ENCODE measurements around the gene CHST14.

The CHST14 gene

DNA sequence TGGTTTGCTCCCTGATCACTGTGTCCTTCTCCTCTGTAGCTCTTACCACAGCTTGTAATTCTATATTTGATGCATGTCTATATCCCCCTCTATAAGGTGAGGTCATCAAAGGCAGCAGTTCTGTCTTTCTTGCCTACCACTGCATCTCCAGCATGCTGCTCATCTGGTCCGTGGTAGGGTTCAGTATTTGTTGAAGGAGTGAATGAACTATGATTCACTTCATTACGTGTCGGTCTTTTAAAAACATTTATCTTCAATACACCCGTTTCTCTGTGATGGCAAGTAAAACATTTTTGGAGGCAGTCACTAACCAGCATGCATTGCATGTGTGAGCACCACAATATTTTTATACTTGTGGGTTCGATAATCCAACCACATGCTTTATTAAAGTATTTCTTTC is 27.6 kb downstream of the CHST14 start:
- DNase-seq, result no peak

DNA sequence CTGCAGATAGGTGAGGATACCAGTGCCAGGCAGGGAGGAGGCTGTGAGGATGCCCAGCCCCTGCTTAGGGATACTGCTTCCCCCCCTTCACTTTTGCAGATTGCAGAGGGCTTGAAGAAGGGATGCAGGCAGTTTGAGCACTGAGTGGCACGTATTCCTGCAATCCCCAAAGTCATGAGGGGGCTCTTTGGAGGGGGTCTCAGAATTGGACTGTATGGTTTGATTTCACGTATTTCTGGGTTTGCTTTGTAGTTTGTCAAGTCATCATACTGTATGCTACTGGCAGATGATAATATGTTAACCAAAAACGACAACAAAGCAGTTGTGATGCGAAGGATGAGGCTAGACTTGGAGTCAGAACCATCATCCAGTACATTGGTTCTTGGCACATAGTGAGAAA is 28.1 kb downstream of the CHST14 start:
- no peak for DNase-seq

GRCh38 chr15:40499931-40500330 is 29.1 kb downstream of the CHST14 start:
- no peak for DNase-seq

GRCh38 chr15:40500568-40501330 is 30.0 kb downstream of the CHST14 start:
- no peak for DNase-seq

DNA sequence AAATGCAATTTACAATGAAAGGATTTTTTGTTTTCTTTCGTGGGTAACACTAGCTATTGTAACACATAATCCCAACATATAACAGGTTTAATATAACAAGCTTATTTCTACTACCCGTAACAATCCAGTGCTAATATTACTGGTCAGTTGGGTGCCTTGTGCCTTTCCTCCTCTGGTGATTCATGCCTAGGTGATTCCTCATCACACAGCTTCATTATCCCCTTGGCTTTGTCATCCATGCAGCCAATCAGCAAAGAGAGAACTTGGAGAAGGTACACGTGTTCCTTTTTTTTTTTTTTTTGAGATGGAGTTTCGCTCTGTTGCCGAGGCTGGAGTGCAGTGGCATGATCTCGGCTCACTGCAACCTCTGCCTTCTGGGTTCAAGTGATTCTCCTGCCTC is 30.7 kb downstream of the CHST14 start:
- DNase-seq, result no peak

GRCh38 chr15:40506964-40507571 is 36.3 kb downstream of the CHST14 start:
- peak; percentile 57 to 62 for DNase-seq

GRCh38 chr15:40508216-40508615 is 37.4 kb downstream of the CHST14 start:
- no peak for DNase-seq

GRCh38 chr15:40510201-40510600 is 39.4 kb downstream of the CHST14 start:
- no peak for DNase-seq

GRCh38 chr15:40511093-40511471 is 40.3 kb downstream of the CHST14 start:
- no peak for DNase-seq

DNA sequence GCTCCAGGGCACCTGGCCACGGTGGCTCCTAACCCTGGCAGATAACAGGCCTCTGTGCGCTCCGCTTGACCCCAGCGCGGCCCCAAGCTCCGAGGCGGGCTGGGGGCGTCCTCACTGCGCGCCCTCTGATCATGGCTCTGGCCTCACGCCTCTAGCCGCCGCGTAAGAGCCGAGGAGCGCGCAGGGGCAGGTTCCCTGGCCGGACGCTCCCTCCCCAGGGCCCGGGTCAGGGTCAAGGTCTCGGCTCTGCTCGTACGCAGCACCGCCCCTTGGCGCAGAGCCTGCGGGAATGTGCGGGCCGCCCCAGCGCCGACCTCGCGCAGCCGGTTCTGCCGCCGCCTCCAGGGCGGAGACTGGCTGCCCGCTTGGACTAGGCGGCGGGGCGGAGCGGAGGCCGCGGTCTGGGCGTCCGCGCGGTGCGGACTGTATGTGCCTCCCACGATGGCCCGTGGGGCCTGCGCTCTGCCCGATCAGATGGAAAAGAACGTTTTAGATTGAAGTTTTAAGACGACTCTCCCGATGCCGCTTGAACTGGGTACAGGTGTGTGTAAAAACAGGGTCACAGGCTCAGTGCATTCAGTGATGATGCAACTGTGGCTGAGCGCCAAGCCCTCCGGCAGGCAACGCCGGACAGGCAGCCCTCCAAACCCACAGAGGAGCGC is 40.8 kb downstream of the CHST14 start:
- no peak for DNase-seq

GRCh38 chr15:40512440-40512839 is 41.7 kb downstream of the CHST14 start:
- DNase-seq, result no peak

DNA sequence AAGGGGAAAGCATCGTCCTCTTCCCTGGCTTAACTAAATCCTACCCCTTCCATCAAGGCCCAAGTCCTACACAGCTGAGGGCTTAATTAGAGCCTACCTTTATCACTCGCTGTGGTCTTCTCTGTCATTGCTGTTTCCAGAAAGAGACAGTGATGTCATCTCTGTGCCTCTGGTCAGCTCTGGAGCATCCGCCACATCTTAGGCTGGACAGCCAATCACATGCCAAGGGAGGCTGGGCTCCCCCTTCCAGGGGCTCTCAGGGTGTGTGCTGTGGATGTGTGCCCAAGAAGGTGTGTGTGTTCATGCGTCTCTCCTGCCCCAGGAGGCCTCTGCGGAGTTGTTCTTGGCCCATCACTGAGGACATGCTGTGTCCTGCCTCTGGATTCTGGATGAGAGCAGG is 42.8 kb downstream of the CHST14 start:
- no peak for DNase-seq

DNA sequence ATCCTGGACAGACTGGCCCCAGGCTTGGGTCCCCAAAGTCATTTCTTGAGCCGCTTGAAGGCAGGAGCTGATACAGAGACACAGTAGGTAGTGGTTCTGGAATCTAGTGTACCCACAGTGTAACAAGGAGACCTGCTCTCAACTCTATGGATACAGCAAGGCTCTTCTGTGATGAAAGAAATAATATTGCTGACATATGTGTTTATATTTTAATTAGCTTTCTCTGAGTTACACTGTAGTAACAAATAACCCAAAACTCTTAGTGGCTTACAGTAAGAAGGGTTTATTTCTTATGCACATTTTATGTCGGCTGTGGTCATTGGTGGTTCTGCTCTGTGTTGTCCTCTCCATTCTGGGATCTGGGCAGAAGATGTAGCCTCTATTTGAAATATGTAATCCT is 45.5 kb downstream of the CHST14 start:
- no peak for DNase-seq

All from stimulated activated CD4-positive, alpha-beta T cell treated with anti-CD3 and anti-CD28 coated beads, Interleukin-2, amount 100 ng/mL, for 48 hours (primary cell).